GM18951 (cell line): ENCODE measurements around the gene SPATA16.
"Not testable (repeated sequence)": the region's sequence is repeated elsewhere in the genome, so short reads cannot be mapped to it uniquely, and the experiment has no call there.

ENCODE experiments used
- POLR2A ChIP-seq: IDR thresholded peaks from 4 replicates; pipeline ENCODE4 v1.6.1; 2011; ENCODE audit warnings: mild to moderate bottlenecking; ENCODE audit not compliant: insufficient read length, insufficient read depth; ENCODE audit errors: extremely low read depth
- in situ Hi-C: fragments of 300-500 bp; cut with MboI; formaldehyde crosslinking; loops from one replicate; pipeline ENCODE4 v1.12.0; 2022; ENCODE audit warnings: low sequenced_read_pairs, mixed read lengths, inconsistent platforms; ENCODE audit not compliant: unreplicated experiment

The SPATA16 gene

GRCh38 chr3:172885704-172886103 lies 255.3 kb downstream of the SPATA16 start:
- no peak for TF ChIP-seq POLR2A
- in situ Hi-C loops: no loop called here

- TF ChIP-seq POLR2A: no peak
- in situ Hi-C loops: no loop called here
Measured at GRCh38 chr3:172882563-172882962, 258.5 kb downstream of the SPATA16 start.

GRCh38 chr3:172879381-172879780 lies 261.7 kb downstream of the SPATA16 start:
- in situ Hi-C loops: not testable (repeated sequence)

GRCh38 chr3:172877011-172877410 lies 264.0 kb downstream of the SPATA16 start:
- in situ Hi-C loops: no loop called here

GRCh38 chr3:172876297-172876696 lies 264.7 kb downstream of the SPATA16 start:
- TF ChIP-seq POLR2A: no peak

More at GRCh38 chr3:172877011-172877410, 264.0 kb downstream of the SPATA16 start:
- TF ChIP-seq POLR2A: no peak

GRCh38 chr3:172875039-172875438 lies 266.0 kb downstream of the SPATA16 start:
- no peak for TF ChIP-seq POLR2A
- in situ Hi-C loops: no loop called here

More at GRCh38 chr3:172876297-172876696, 264.7 kb downstream of the SPATA16 start:
- in situ Hi-C loops: no loop called here

GRCh38 chr3:172869784-172870518 lies 271.1 kb downstream of the SPATA16 start:
- TF ChIP-seq POLR2A: no peak
- in situ Hi-C loops: no loop called here

GRCh38 chr3:172869368-172869771 lies 271.7 kb downstream of the SPATA16 start:
- in situ Hi-C loops: no loop called here
- no peak for TF ChIP-seq POLR2A

GRCh38 chr3:172868582-172869200 lies 272.3 kb downstream of the SPATA16 start:
- in situ Hi-C loops: no loop called here

GRCh38 chr3:172866726-172867350 lies 274.2 kb downstream of the SPATA16 start:
- in situ Hi-C loops: not testable (repeated sequence)

More at GRCh38 chr3:172868582-172869200, 272.3 kb downstream of the SPATA16 start:
- no peak for TF ChIP-seq POLR2A

GRCh38 chr3:172859041-172859440 lies 282.0 kb downstream of the SPATA16 start:
- in situ Hi-C loops: no loop called here
- no peak for TF ChIP-seq POLR2A

- in situ Hi-C loops: no loop called here
- no peak for TF ChIP-seq POLR2A
Measured at GRCh38 chr3:172856795-172857742, 284.0 kb downstream of the SPATA16 start.

- no peak for TF ChIP-seq POLR2A
- in situ Hi-C loops: no loop called here
Measured at GRCh38 chr3:172855037-172855436, 286.0 kb downstream of the SPATA16 start.
